ENCODE data around the gene AHR. TPM values are rescaled to one million over a fixed set of nuclear protein-coding genes. Genes with fewer than 3 reads are reported as not detected.

AHR gene
- total and polyA plus RNA-seq, 4 experiments from 2014 or later = 5.3 to 38.8 (median 27.3) TPM

DNA sequence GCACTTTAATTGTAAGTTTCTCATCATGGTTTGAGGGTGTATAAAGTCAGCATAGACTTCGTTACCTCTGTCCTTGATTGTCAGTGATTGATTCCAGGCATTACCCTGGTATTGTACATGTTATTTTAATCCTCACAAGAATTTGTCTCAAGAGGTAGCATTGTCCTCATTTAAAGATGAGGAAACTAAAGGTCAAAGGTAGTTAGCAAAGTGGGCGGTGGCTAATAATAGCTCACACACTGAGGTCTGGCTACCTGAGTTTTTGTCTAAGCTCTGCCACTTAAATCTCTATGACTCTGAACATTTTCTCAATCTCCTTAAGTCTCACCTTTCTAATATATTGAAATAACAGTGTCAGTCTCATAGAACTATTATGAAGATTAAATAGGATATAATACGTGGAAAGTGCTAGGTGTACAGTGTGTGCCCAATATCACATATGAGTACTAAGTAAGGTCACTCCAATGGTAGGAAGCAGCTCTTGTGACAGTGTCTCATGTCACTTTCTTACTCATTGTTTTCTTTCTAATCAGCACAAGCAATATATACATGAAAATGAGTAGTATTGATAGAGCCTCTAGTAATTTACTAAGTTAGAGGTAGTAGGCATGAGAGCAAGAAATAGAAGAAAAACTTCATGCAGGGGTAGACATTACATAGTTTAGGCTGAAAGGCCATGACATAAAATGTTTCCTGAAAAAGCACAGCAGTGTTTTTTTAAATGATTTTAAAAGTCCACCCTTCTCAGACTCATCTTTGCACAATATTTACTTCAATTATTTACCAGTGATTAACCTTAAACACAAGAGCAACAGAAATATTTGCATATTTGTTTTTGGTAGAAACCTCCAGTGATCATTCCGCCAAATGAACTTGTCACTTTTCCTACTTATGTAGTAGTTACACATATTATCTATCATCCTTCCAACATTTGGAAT is 21.0 kb downstream of the AHR start:
- no peak overlapping the region for H3K4me3 Mint-ChIP-seq
- H3K4me1 Mint-ChIP-seq = peaks cover 22 to 56% (median 37%) of the 10 kb centered on the region in 4 donors

DNA sequence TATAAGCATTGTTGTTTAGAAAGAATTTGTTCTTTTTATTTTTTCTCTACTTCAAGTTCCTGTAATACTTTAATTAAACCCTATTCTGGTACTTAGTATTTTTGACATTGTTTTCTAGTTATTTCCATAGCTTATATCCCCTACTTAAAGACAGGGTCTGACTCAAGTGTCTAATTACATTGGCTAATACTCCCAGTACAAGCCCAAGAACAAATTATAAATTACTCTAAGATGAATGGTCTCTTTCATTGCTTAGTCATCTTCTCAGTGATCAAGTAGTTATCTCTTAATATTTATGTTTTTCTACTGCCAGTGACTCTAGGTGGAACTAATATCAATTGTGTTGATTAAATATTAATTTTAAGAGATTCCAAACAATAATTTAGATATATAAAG is 21.6 kb downstream of the AHR start:
- Histone ChIP-seq H3K27ac (ENCODE audit: low read depth, low read length) (no peak overlapping the region), H3K4me1 (ENCODE audit: insufficient read depth, low read length) (peaks cover 9% of the 10 kb centered on the region), H3K9me3 (ENCODE audit: control insufficient read depth in 1 of 2, low read length in 2 of 2) (no peaks in the 10 kb centered on the region), H3K4me3 (ENCODE audit: low read length in 2 of 2) (no peak overlapping the region), H3K36me3 (ENCODE audit: insufficient read depth, low read length) (peaks cover 8% of the 10 kb centered on the region), H3K27me3 (ENCODE audit: insufficient read depth, low read length) (no peaks in the 10 kb centered on the region)
- DNase-seq = no peak
- H3K9me3 Mint-ChIP-seq = no peaks in the 10 kb centered on the region
- peaks cover 22 to 53% (median 37%) of the 10 kb centered on the region in 4 donors for H3K4me1 Mint-ChIP-seq
- no peaks in the 10 kb centered on the region for H3K27me3 Mint-ChIP-seq
- ChIA-PET POLR2A (ENCODE audit: partially characterized antibody) (no interaction called here), CTCF (ENCODE audit: partially characterized antibody) (no interaction called here)
- H3K36me3 Mint-ChIP-seq = peaks cover 12 to 55% of the 10 kb centered on the region in 2 donors
- H3K27ac Mint-ChIP-seq = peak overlapping the region in 2 of 7 donors; percentile 21 to 50
- no peak overlapping the region for H3K4me3 Mint-ChIP-seq
- intact Hi-C loops (cut with micrococcal nuclease) = no loop called here

More for the DNA sequence above, 21.0 kb downstream of the AHR start:
- Mint-ChIP-seq H3K27me3 (no peaks in the 10 kb centered on the region), H3K36me3 (peaks cover 12 to 54% of the 10 kb centered on the region in 2 donors), H3K27ac (peak overlapping the region in 2 of 7 donors; percentile 21 to 50), H3K9me3 (no peaks in the 10 kb centered on the region)
- Histone ChIP-seq H3K9me3 (ENCODE audit: control insufficient read depth in 1 of 2, low read length in 2 of 2) (no peaks in the 10 kb centered on the region), H3K4me1 (ENCODE audit: insufficient read depth, low read length) (peaks cover 9% of the 10 kb centered on the region), H3K36me3 (ENCODE audit: insufficient read depth, low read length) (peaks cover 8% of the 10 kb centered on the region), H3K27ac (ENCODE audit: low read depth, low read length) (no peak overlapping the region), H3K4me3 (ENCODE audit: low read length in 2 of 2) (no peak overlapping the region), H3K27me3 (ENCODE audit: insufficient read depth, low read length) (no peaks in the 10 kb centered on the region)
- CTCF ChIA-PET (ENCODE audit: partially characterized antibody) = no interaction called here
- DNase-seq = no peak
- POLR2A ChIA-PET (ENCODE audit: partially characterized antibody) = no interaction called here
- intact Hi-C loops (cut with micrococcal nuclease) = no loop called here

DNA sequence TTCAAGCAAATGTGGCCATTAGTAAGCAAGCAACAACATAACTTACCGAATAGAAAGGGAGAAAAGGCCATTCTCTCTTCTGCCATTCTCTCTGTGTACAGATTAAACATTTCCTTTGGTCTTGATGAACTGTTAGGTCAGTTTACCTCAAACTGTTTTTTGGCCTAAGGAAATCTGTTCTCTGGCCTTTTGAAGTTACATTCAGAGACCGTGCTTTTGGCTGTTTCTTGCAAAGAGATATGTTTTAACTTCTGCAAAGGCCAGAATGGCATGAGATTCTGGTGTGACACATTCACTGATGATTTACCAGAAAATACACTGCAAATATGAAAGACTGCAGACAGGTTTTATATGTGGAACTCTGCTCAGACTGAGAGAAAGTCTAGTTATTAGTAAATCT is 22.2 kb downstream of the AHR start:
- no peaks in the 10 kb centered on the region for H3K9me3 ChIP-seq (ENCODE audit: control insufficient read depth in 1 of 2, low read length in 2 of 2)
- no peaks in the 10 kb centered on the region for H3K27me3 Mint-ChIP-seq
- peaks cover 9% of the 10 kb centered on the region for H3K4me1 ChIP-seq (ENCODE audit: insufficient read depth, low read length)
- intact Hi-C loops (cut with micrococcal nuclease) = no loop called here
- no peak for DNase-seq
- H3K4me3 ChIP-seq (ENCODE audit: low read length in 2 of 2) = no peak overlapping the region
- H3K4me3 Mint-ChIP-seq = no peak overlapping the region
- peak overlapping the region in 2 of 7 donors; percentile 27 to 50 for H3K27ac Mint-ChIP-seq
- peaks cover 8% of the 10 kb centered on the region for H3K36me3 ChIP-seq (ENCODE audit: insufficient read depth, low read length)
- H3K36me3 Mint-ChIP-seq = peaks cover 17 to 59% of the 10 kb centered on the region in 2 donors
- H3K27me3 ChIP-seq (ENCODE audit: insufficient read depth, low read length) = no peaks in the 10 kb centered on the region
- ChIA-PET POLR2A (ENCODE audit: partially characterized antibody) (interaction anchor here (0.6 kb wide), 1 partner anchor 164 kb away, joined by 3 read pairs; no protein-coding TSS in a partner anchor), CTCF (ENCODE audit: partially characterized antibody) (interaction anchor here (0.8 kb wide), 1 partner anchor 10 kb away, joined by 3 read pairs; no protein-coding TSS in a partner anchor)
- peaks cover 22 to 57% (median 40%) of the 10 kb centered on the region in 4 donors for H3K4me1 Mint-ChIP-seq
- no peak overlapping the region for H3K27ac ChIP-seq (ENCODE audit: low read depth, low read length)
- no peaks in the 10 kb centered on the region for H3K9me3 Mint-ChIP-seq

DNA sequence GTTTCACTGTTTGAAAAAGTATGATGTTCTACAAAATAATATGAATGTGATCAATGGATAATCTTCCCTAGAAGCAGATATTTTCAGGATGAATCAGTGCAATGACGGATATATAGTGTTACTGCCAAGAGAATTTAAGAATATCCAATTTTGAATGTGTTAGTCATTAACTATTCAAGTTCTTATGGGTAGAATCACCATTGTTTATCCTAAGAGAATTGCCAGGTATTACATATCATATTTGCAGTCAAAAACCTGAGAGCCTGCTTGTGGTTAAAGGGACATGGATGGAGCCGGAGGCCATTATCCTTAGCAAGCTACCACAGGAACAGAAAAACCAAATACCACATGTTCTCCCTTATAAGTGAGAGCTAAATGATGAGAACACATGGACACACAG is 26.9 kb downstream of the AHR start:
- no peak overlapping the region for H3K4me3 Mint-ChIP-seq
- H3K4me3 ChIP-seq (ENCODE audit: low read length in 2 of 2) = no peak overlapping the region
- no peaks in the 10 kb centered on the region for H3K9me3 ChIP-seq (ENCODE audit: control insufficient read depth in 1 of 2, low read length in 2 of 2)
- DNase-seq = no peak
- peaks cover 5 to 22% (median 19%) of the 10 kb centered on the region in 4 donors for H3K4me1 Mint-ChIP-seq
- intact Hi-C loops (cut with micrococcal nuclease) = no loop called here
- H3K27me3 Mint-ChIP-seq = no peaks in the 10 kb centered on the region
- no peaks in the 10 kb centered on the region for H3K4me1 ChIP-seq (ENCODE audit: insufficient read depth, low read length)
- H3K36me3 ChIP-seq (ENCODE audit: insufficient read depth, low read length) = peaks cover 9% of the 10 kb centered on the region
- CTCF ChIA-PET (ENCODE audit: partially characterized antibody) = interaction anchor here (1.7 kb wide), 1 partner anchor 23 kb away, joined by 3 read pairs; no protein-coding TSS in a partner anchor
- H3K27me3 ChIP-seq (ENCODE audit: insufficient read depth, low read length) = no peaks in the 10 kb centered on the region
- H3K27ac ChIP-seq (ENCODE audit: low read depth, low read length) = no peak overlapping the region
- H3K36me3 Mint-ChIP-seq = peaks cover 22 to 60% of the 10 kb centered on the region in 2 donors
- H3K9me3 Mint-ChIP-seq = no peaks in the 10 kb centered on the region
- POLR2A ChIA-PET (ENCODE audit: partially characterized antibody) = no interaction called here
- peak overlapping the region in 2 of 7 donors; percentile 46 to 49 for H3K27ac Mint-ChIP-seq

DNA sequence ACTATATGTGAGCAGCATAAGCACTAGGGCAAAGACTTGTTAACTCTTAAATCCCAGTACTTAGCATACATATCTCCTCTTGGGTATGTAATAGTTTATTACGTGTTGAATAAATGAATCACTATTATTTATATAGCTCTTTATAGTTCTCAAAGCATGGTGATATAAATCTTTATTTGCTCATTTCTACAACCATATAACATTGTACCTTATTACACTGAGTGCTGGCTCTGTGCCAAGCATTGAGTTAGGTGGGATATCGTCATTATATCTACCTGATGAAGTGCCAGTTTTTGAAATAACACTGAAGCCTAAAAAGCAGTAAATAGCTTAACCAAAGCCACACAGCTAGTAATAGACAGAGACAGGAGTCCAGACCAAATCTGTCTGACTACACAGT is 27.9 kb downstream of the AHR start:
- no peak overlapping the region for H3K27ac Mint-ChIP-seq
- H3K36me3 Mint-ChIP-seq = peaks cover 23 to 65% of the 10 kb centered on the region in 2 donors
- no peaks in the 10 kb centered on the region for H3K4me1 ChIP-seq (ENCODE audit: insufficient read depth, low read length)
- no peak for DNase-seq
- H3K36me3 ChIP-seq (ENCODE audit: insufficient read depth, low read length) = peaks cover 9% of the 10 kb centered on the region
- no peaks in the 10 kb centered on the region for H3K9me3 ChIP-seq (ENCODE audit: control insufficient read depth in 1 of 2, low read length in 2 of 2)
- H3K4me1 Mint-ChIP-seq = peaks cover 4 to 17% (median 13%) of the 10 kb centered on the region in 4 donors
- no peak overlapping the region for H3K27ac ChIP-seq (ENCODE audit: low read depth, low read length)
- no peak overlapping the region for H3K4me3 ChIP-seq (ENCODE audit: low read length in 2 of 2)
- no peaks in the 10 kb centered on the region for H3K27me3 Mint-ChIP-seq
- ChIA-PET POLR2A (ENCODE audit: partially characterized antibody) (no interaction called here), CTCF (ENCODE audit: partially characterized antibody) (no interaction called here)
- H3K9me3 Mint-ChIP-seq = no peaks in the 10 kb centered on the region
- no peaks in the 10 kb centered on the region for H3K27me3 ChIP-seq (ENCODE audit: insufficient read depth, low read length)
- no peak overlapping the region for H3K4me3 Mint-ChIP-seq
- intact Hi-C loops (cut with micrococcal nuclease) = no loop called here

DNA sequence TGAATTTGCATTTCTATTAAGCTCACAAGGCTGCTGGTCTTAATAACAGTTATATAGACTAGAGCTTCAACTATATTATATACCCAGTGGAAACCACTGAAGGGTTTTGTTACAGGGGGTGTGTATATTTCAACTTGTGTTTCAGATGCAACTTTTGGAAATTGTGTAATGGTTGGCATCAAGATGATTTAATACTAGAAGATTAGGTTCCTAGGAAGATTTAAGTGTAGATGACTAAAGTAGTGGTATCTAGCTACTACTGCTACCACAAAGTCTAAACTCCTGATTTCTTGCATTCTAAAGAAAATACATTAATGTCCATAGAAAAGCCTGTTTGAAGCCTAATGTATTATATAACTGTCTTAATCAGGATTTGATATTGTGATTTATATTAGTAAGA is 30.2 kb downstream of the AHR start:
- Histone ChIP-seq H3K27me3 (ENCODE audit: insufficient read depth, low read length) (no peaks in the 10 kb centered on the region), H3K36me3 (ENCODE audit: insufficient read depth, low read length) (peaks cover 8% of the 10 kb centered on the region), H3K27ac (ENCODE audit: low read depth, low read length) (no peak overlapping the region), H3K4me1 (ENCODE audit: insufficient read depth, low read length) (no peaks in the 10 kb centered on the region), H3K9me3 (ENCODE audit: control insufficient read depth in 1 of 2, low read length in 2 of 2) (no peaks in the 10 kb centered on the region), H3K4me3 (ENCODE audit: low read length in 2 of 2) (no peak overlapping the region)
- POLR2A ChIA-PET (ENCODE audit: partially characterized antibody) = no interaction called here
- H3K4me1 Mint-ChIP-seq = peaks cover 3 to 17% (median 9%) of the 10 kb centered on the region in 4 donors
- DNase-seq = no peak
- CTCF ChIA-PET (ENCODE audit: partially characterized antibody) = no interaction called here
- intact Hi-C loops (cut with micrococcal nuclease) = no loop called here
- no peaks in the 10 kb centered on the region for H3K9me3 Mint-ChIP-seq
- H3K36me3 Mint-ChIP-seq = peaks cover 34 to 66% of the 10 kb centered on the region in 2 donors
- no peaks in the 10 kb centered on the region for H3K27me3 Mint-ChIP-seq
- H3K27ac Mint-ChIP-seq = peak overlapping the region in 1 of 7 donors; percentile 57
- H3K4me3 Mint-ChIP-seq = no peak overlapping the region

DNA sequence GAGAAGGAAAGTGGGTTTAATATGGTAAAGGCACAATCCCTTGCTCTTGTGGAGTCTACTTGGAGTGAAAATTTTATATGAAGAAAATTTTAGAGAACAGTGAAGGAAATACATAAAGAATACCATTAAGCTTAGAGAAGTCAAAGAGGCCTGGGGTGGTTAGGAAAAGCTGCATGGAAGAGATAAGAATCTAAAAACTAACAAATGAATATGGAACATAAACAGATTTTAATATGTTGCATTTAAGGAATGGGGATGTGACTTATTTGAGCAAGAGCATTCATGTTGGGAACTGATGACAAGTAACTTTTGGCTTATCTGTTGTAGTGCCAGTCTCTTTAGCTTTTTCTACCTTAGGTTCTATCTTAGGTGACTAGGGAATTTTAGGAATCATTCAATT is 31.0 kb downstream of the AHR start:
- Mint-ChIP-seq H3K4me3 (no peak overlapping the region), H3K36me3 (peaks cover 41 to 71% of the 10 kb centered on the region in 2 donors), H3K9me3 (no peaks in the 10 kb centered on the region), H3K4me1 (peaks cover 3 to 17% (median 9%) of the 10 kb centered on the region in 4 donors), H3K27me3 (no peaks in the 10 kb centered on the region), H3K27ac (peak overlapping the region in 3 of 7 donors; percentile 8 to 48 (median 27))
- H3K27ac ChIP-seq (ENCODE audit: low read depth, low read length) = no peak overlapping the region
- no peaks in the 10 kb centered on the region for H3K27me3 ChIP-seq (ENCODE audit: insufficient read depth, low read length)
- CTCF ChIA-PET (ENCODE audit: partially characterized antibody) = interaction anchor here (0.6 to 0.7 kb wide), 2 partner anchors 28 to 346 kb away, joined by 3 read pairs; no protein-coding TSS in a partner anchor
- no peaks in the 10 kb centered on the region for H3K4me1 ChIP-seq (ENCODE audit: insufficient read depth, low read length)
- no peak for DNase-seq
- peaks cover 14% of the 10 kb centered on the region for H3K36me3 ChIP-seq (ENCODE audit: insufficient read depth, low read length)
- intact Hi-C loops (cut with micrococcal nuclease) = no loop called here
- H3K4me3 ChIP-seq (ENCODE audit: low read length in 2 of 2) = no peak overlapping the region
- POLR2A ChIA-PET (ENCODE audit: partially characterized antibody) = interaction anchor here (1.5 kb wide), 1 partner anchor 27 kb away, joined by 6 read pairs; no protein-coding TSS in a partner anchor
- no peaks in the 10 kb centered on the region for H3K9me3 ChIP-seq (ENCODE audit: control insufficient read depth in 1 of 2, low read length in 2 of 2)

Data from CD4-positive, alpha-beta memory T cell (primary cell).